WTC11 (cell line): ENCODE data around the gene ADSL.

ENCODE experiments used
- ATF2 ChIP-seq: sonication (generic); formaldehyde crosslinking; IDR thresholded peaks from 2 replicates; pipeline ENCODE4 v1.8.1; 2022; ENCODE audit warnings: low read depth, missing genetic modification reagents, borderline replicate concordance
- CTCF ChIP-seq: fragments of 200-600 bp; IDR thresholded peaks from 2 replicates; pipeline ENCODE4 v1.8.0; 2022; ENCODE audit warnings: antibody characterized with exemption
- ETV6 ChIP-seq: sonication (generic); formaldehyde crosslinking; IDR thresholded peaks from 2 replicates; pipeline ENCODE4 v1.8.1; 2022; ENCODE audit warnings: mild to moderate bottlenecking, missing genetic modification reagents
- GABPB1 ChIP-seq: sonication (generic); formaldehyde crosslinking; IDR thresholded peaks from 2 replicates; pipeline ENCODE4 v1.8.1; 2023; ENCODE audit warnings: mild to moderate bottlenecking, missing genetic modification reagents
- MXD4 ChIP-seq: fragments of 250-450 bp; sonication (Bioruptor Pico); IDR thresholded peaks from 2 replicates; pipeline ENCODE4 v1.8.0; 2021; ENCODE audit warnings: mild to moderate bottlenecking, moderate library complexity, borderline replicate concordance
- NFYB ChIP-seq: sonication (generic); formaldehyde crosslinking; conservative IDR thresholded peaks from 2 replicates; pipeline ENCODE4 v1.8.0; 2022; ENCODE audit warnings: low read depth, missing genetic modification reagents
- NR2C2 ChIP-seq: sonication (generic); formaldehyde crosslinking; IDR thresholded peaks from 2 replicates; pipeline ENCODE4 v1.8.0; 2022; ENCODE audit warnings: mild to moderate bottlenecking, missing genetic modification reagents
- SMAD4 ChIP-seq: sonication (generic); formaldehyde crosslinking; IDR thresholded peaks from 2 replicates; pipeline ENCODE4 v1.8.0; 2022; ENCODE audit warnings: mild to moderate bottlenecking, missing genetic modification reagents
- ZNF232 ChIP-seq: sonication (generic); formaldehyde crosslinking; IDR thresholded peaks from 2 replicates; pipeline ENCODE4 v1.8.0; 2022; ENCODE audit warnings: mild to moderate bottlenecking, missing genetic modification reagents

- TF ChIP-seq CTCF (no peak), NFYB (no peak), MXD4 (CRISPR knock-in tag) (no peak), GABPB1 (CRISPR knock-in tag) (no peak), ATF2 (CRISPR knock-in tag) (no peak), ZNF232 (CRISPR knock-in tag) (no peak), NR2C2 (no peak), ETV6 (CRISPR knock-in tag) (no peak), SMAD4 (CRISPR knock-in tag) (no peak)
These were observed 68.0 kb downstream of the ADSL start for GRCh38 chr22:40414311-40414710.
